Measurements from ENCODE around the gene ZNF740.

DNA sequence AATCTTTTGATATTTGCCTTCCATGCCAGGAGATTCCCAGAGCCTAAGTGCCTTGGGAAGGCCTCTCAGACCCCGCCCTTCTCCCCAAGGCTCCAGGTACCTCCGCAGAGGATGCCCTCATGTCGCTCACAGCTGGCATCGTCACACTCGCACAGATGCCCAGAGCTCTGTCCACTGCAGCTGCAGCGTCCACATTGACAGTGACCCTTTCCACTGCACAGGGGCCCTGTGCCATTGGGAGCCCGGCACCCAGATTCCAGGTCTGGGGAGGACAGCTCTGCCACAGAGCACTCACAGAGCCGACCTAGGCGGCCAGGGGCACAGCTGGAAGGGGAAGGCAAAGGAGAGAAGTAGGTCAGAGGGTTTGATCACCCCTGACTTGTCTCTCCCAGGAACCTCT, 12.5 kb downstream of the ZNF740 start:
- TF ChIP-seq, protein P1, sequence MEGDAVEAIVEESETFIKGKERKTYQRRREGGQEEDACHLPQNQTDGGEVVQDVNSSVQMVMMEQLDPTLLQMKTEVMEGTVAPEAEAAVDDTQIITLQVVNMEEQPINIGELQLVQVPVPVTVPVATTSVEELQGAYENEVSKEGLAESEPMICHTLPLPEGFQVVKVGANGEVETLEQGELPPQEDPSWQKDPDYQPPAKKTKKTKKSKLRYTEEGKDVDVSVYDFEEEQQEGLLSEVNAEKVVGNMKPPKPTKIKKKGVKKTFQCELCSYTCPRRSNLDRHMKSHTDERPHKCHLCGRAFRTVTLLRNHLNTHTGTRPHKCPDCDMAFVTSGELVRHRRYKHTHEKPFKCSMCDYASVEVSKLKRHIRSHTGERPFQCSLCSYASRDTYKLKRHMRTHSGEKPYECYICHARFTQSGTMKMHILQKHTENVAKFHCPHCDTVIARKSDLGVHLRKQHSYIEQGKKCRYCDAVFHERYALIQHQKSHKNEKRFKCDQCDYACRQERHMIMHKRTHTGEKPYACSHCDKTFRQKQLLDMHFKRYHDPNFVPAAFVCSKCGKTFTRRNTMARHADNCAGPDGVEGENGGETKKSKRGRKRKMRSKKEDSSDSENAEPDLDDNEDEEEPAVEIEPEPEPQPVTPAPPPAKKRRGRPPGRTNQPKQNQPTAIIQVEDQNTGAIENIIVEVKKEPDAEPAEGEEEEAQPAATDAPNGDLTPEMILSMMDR (IDR thresholded peaks at IDR 0.05; ENCODE audit: low read length), result no peak
- TF ChIP-seq EZH2 (IDR thresholded peaks at IDR 0.05; ENCODE audit: borderline replicate concordance, low read length), result no peak
